Hepatocyte (in vitro differentiated cells): ENCODE results near the gene FAM8A1. TPM values are rescaled to one million over a fixed set of nuclear protein-coding genes. Genes with fewer than 3 reads are reported as not detected.

ENCODE experiments used
- DNase-seq: peaks from one replicate; pipeline ENCODE4 v3.0.0-alpha.2; 2016; ENCODE audit warnings: low spot score
- H2AFZ ChIP-seq: fragments of 200-600 bp; sonication (generic); 2 replicates; pipeline ENCODE4 v1.6.0; 2016; ENCODE audit warnings: antibody characterized with exemption, mild to moderate bottlenecking
- H3K27ac ChIP-seq: fragments of 200-600 bp; sonication (generic); 2 replicates; pipeline ENCODE4 v1.5.1; 2016; ENCODE audit warnings: mild to moderate bottlenecking
- H3K27me3 ChIP-seq: fragments of 200-600 bp; sonication (generic); 2 replicates; pipeline ENCODE4 v1.6.1; 2016
- H3K36me3 ChIP-seq: fragments of 200-600 bp; sonication (generic); replicated peaks from 2 replicates; pipeline ENCODE4 v1.5.1; 2016; ENCODE audit warnings: low read depth; ENCODE audit not compliant: insufficient read depth
- H3K4me1 ChIP-seq: fragments of 200-600 bp; sonication (generic); 2 replicates; pipeline ENCODE4 v1.5.1; 2016; ENCODE audit warnings: mild to moderate bottlenecking, moderate library complexity; ENCODE audit not compliant: insufficient read depth
- H3K4me2 ChIP-seq: fragments of 200-600 bp; sonication (generic); 2 replicates; pipeline ENCODE4 v1.6.0; 2016
- H3K4me3 ChIP-seq: fragments of 200-600 bp; sonication (generic); 2 replicates; pipeline ENCODE4 v1.5.1; 2016; ENCODE audit warnings: mild to moderate bottlenecking
- H3K79me2 ChIP-seq: fragments of 200-600 bp; sonication (generic); 2 replicates; pipeline ENCODE4 v1.6.0; 2017; ENCODE audit warnings: mild to moderate bottlenecking
- H3K9me2 ChIP-seq: fragments of 200-600 bp; sonication (generic); replicated peaks from 2 replicates; pipeline ENCODE4 v1.6.0; 2017; ENCODE audit warnings: mild to moderate bottlenecking; ENCODE audit not compliant: insufficient read depth
- H3K9me3 ChIP-seq: fragments of 200-600 bp; sonication (generic); 2 replicates; pipeline ENCODE4 v1.5.1; 2016; ENCODE audit warnings: low read depth, mild to moderate bottlenecking
- H4K20me1 ChIP-seq: fragments of 200-600 bp; sonication (generic); 2 replicates; pipeline ENCODE4 v1.6.0; 2016; ENCODE audit warnings: mild to moderate bottlenecking; ENCODE audit not compliant: insufficient read depth, poor library complexity, severe bottlenecking
- EZH2 ChIP-seq: fragments of 200-600 bp; sonication (generic); IDR thresholded peaks from 2 replicates; pipeline ENCODE4 v1.6.1; 2016; ENCODE audit warnings: antibody characterized with exemption, mild to moderate bottlenecking, borderline replicate concordance
- EZH2phosphoT487 ChIP-seq: fragments of 200-600 bp; sonication (generic); IDR thresholded peaks from one replicate; pipeline ENCODE4 v1.6.1; 2018; ENCODE audit warnings: antibody characterized with exemption, mild to moderate bottlenecking, low read depth, moderate library complexity; ENCODE audit not compliant: unreplicated experiment, severe bottlenecking
- WGBS: methylation state at CpG from one replicate; pipeline ENCODE4 v1.1.6; 2016; ENCODE audit warnings: low lambda C conversion rate; ENCODE audit errors: missing lambda C conversion rate; 5-methylcytosine and 5-hydroxymethylcytosine counted together
- polyA plus RNA-seq: library from polyadenylated mRNA; unstranded; fragments of >200 nt; fragmentation: Nextera tagmentation; extraction: Ambion mirVana; gene quantifications from 2 replicates; pipeline ENCODE4 v1.2.1, GENCODE V29; 2016
- small RNA-seq: library from RNA; depleted of rRNA; stranded (forward); fragments of <200 nt; gene quantifications from one replicate; pipeline ENCODE3, GENCODE V24; 2014
- total RNA-seq: library from RNA; depleted of rRNA; stranded (reverse); fragments of >200 nt; gene quantifications from 2 replicates; pipeline ENCODE4 v1.2.3, GENCODE V29; 2014
- TF ChIP-seq, protein P1 (sequence below): fragments of 200-600 bp; sonication (generic); IDR thresholded peaks from 2 replicates; pipeline ENCODE4 v1.5.1; 2016; ENCODE audit warnings: antibody characterized with exemption, mild to moderate bottlenecking; ENCODE audit not compliant: poor library complexity

Gene FAM8A1
- total and polyA plus RNA-seq, 2 experiments from 2014 or later: 23.5 to 43.8 TPM

DNA sequence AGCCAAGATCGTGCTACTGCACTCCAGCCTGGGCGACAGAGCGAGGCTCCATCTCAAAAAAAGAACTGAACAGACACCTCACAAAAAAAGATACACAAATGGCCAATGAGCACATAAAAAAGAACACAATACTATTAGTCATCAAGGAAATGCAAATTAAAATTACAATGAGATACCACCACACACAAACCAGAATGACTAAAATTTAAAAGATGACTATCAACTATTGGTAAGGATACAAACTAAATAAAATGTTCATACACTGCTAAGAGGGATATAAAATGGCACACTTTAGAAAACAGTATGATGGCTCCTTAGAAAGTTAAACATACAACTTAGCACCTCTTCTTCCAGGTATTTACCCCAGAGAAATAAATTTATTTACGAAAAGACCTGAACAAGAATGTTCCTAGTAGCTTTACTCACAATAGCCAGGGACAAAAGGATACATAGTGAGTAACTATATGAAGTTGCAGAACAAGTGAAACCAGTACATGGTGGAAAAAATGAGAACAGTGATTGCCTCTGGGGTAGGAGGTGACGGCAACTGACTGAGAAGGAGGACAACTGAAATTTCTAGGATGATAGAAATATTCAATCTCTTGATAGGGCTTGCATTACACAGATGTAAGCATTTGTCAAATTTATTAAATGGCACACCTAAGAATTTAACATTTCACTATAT is 53.2 kb downstream of the FAM8A1 start:
- Histone ChIP-seq H3K79me2 (peaks cover 40% of the 10 kb centered on the region), H3K9me2 (no peaks in the 10 kb centered on the region), H3K4me1 (no peaks in the 10 kb centered on the region), H3K9me3 (no peaks in the 10 kb centered on the region), H3K27me3 (no peaks in the 10 kb centered on the region), H3K4me2 (no peak overlapping the region), H2AFZ (no peak overlapping the region), H4K20me1 (no peaks in the 10 kb centered on the region), H3K4me3 (no peak overlapping the region), H3K27ac (no peak overlapping the region), H3K36me3 (no peaks in the 10 kb centered on the region)
- 77% methylated on average over 5 of the region's 5 CpGs for WGBS
- TF ChIP-seq, protein P1, sequence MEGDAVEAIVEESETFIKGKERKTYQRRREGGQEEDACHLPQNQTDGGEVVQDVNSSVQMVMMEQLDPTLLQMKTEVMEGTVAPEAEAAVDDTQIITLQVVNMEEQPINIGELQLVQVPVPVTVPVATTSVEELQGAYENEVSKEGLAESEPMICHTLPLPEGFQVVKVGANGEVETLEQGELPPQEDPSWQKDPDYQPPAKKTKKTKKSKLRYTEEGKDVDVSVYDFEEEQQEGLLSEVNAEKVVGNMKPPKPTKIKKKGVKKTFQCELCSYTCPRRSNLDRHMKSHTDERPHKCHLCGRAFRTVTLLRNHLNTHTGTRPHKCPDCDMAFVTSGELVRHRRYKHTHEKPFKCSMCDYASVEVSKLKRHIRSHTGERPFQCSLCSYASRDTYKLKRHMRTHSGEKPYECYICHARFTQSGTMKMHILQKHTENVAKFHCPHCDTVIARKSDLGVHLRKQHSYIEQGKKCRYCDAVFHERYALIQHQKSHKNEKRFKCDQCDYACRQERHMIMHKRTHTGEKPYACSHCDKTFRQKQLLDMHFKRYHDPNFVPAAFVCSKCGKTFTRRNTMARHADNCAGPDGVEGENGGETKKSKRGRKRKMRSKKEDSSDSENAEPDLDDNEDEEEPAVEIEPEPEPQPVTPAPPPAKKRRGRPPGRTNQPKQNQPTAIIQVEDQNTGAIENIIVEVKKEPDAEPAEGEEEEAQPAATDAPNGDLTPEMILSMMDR: no peak
- TF ChIP-seq EZH2 (no peak), EZH2phosphoT487 (no peak)
- no peak for DNase-seq

DNA sequence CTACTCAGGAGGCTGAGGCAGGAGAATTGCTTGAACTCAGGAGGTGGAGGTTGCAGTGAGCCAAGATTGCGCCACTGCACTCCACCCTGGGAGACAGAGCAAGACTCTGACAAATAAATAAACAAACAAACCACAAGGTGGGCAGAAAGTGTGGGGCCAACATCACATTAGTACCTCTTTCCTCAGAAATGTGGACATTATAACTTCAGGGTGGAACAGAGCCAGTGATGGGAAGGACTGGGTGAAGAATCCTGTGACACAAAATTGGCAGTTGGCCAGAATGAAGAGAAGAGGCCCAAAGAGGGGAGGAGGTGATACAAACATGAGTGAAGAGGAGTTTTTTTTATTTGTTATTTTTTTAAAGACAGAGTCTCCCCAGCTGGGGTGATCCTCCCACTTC is 56.0 kb downstream of the FAM8A1 start:
- peak; percentile 11 for DNase-seq
- H4K20me1 ChIP-seq: no peaks in the 10 kb centered on the region
- no peak overlapping the region for H2AFZ ChIP-seq
- TF ChIP-seq, protein P1: no peak
- TF ChIP-seq EZH2 (no peak), EZH2phosphoT487 (no peak)
- no peaks in the 10 kb centered on the region for H3K4me1 ChIP-seq
- H3K79me2 ChIP-seq: peaks cover 30% of the 10 kb centered on the region
- no peak overlapping the region for H3K4me2 ChIP-seq
- no peak overlapping the region for H3K4me3 ChIP-seq
- no peaks in the 10 kb centered on the region for H3K9me2 ChIP-seq
- no peaks in the 10 kb centered on the region for H3K9me3 ChIP-seq
- WGBS: 100% methylated on average over 1 of the region's 1 CpG
- no peaks in the 10 kb centered on the region for H3K36me3 ChIP-seq
- no peak overlapping the region for H3K27ac ChIP-seq
- H3K27me3 ChIP-seq: no peaks in the 10 kb centered on the region

DNA sequence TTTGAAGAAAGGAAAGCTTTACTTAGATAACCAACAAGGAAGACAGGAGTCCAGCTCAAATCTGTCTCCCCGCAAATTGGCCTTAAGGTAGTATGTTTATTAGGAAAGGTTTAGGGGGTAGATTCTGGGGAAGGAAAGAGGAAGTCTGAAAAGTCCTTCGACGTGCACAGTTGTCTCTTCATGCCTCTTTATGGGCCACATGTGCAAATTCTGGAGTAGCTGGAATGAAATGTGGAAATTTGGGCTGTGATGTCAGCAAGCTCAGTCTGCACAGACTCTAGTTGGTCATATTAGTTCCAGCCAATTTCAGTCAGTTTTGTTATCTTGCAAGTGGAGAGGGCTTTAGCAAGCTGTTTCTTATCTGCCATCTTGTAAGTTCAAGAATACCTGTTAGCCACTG is 56.5 kb downstream of the FAM8A1 start:
- Histone ChIP-seq H3K9me2 (no peaks in the 10 kb centered on the region), H3K4me1 (no peaks in the 10 kb centered on the region), H3K27me3 (no peaks in the 10 kb centered on the region), H3K4me3 (no peak overlapping the region), H3K79me2 (peaks cover 27% of the 10 kb centered on the region), H3K9me3 (no peaks in the 10 kb centered on the region), H4K20me1 (no peaks in the 10 kb centered on the region), H3K4me2 (no peak overlapping the region), H2AFZ (no peak overlapping the region), H3K36me3 (no peaks in the 10 kb centered on the region), H3K27ac (no peak overlapping the region)
- DNase-seq: no peak
- TF ChIP-seq, protein P1: no peak
- TF ChIP-seq EZH2 (no peak), EZH2phosphoT487 (no peak)
- 63% methylated on average over 3 of the region's 3 CpGs for WGBS

Small RNA genes lying within 50 kb of the gene (small RNA-seq; reads per million reads assigned to genes)
- gene RNU6-190P (not detected), gene SUMO2P13 (not detected)

Other genes with a start within 250 kb of the FAM8A1 start
- gene CAP2, start 206.7 kb upstream of the FAM8A1 start, total RNA-seq: 6.5 and 8.1 TPM in 2 replicates
- 8.7 and 13.5 TPM in 2 replicates for gene CAP2, start 206.7 kb upstream of the FAM8A1 start, polyA plus RNA-seq
- gene NUP153, start 106.6 kb downstream of the FAM8A1 start, total RNA-seq: 29.5 and 31.1 TPM in 2 replicates
- 7.9 and 9.4 TPM in 2 replicates for gene NUP153, start 106.6 kb downstream of the FAM8A1 start, polyA plus RNA-seq